Panc1 (cell line): ENCODE data around the gene KCTD15.

Experiments used
- CTCF ChIP-seq: fragments of 450-650 bp; IDR thresholded peaks from 2 replicates; pipeline ENCODE4 v1.5.1; 2017; ENCODE audit warnings: mild to moderate bottlenecking
- SIN3A ChIP-seq: IDR thresholded peaks from 2 replicates; pipeline ENCODE4 v1.6.1; 2012; ENCODE audit warnings: low read depth, mild to moderate bottlenecking, low read length, moderate library complexity, borderline replicate concordance; ENCODE audit not compliant: insufficient read depth

- no peak for TF ChIP-seq CTCF
- TF ChIP-seq SIN3A, result no peak
Observed at GRCh38 chr19:33800012-33800680, 3.5 kb downstream of the KCTD15 start.
